ENCODE measurements around the gene TPRN. TPM values are rescaled to one million over a fixed set of nuclear protein-coding genes. Genes with fewer than 3 reads are reported as not detected.

TPRN gene
- total and polyA plus RNA-seq, 7 donors, result 3.0 to 80.5 (median 4.6) TPM

DNA sequence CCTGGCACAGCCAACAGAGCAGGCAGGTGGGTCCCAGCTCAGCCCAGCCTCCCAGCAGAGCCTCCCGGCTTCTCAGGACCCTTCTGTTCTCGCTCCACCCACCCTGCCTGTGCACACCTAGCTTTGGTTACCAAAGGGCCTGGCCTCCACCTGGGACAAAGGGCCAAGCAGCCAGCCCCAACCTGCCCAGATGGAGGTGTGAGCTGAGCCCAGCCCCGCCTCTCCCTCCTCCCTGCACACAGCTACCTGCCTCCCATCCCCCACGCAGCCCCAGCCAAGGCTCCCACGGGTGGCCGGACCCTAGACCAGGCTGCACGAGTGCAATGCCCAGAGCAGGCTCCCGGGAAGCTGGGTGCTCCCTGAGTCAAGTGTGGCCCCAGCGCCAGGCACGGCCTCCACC, 5.6 kb downstream of the TPRN start:
- Histone ChIP-seq H3K4me3 (no peak overlapping the region), H3K4me1 (peaks cover 0 to 38% (median 36%) of the 10 kb centered on the region in 4 donors), H3K9me3 (no peaks in the 10 kb centered on the region), H3K27me3 (no peaks in the 10 kb centered on the region), H3K27ac (no peak overlapping the region), H3K36me3 (peaks cover 0 to 24% (median 8%) of the 10 kb centered on the region in 4 donors)
- TF ChIP-seq, protein P1, sequence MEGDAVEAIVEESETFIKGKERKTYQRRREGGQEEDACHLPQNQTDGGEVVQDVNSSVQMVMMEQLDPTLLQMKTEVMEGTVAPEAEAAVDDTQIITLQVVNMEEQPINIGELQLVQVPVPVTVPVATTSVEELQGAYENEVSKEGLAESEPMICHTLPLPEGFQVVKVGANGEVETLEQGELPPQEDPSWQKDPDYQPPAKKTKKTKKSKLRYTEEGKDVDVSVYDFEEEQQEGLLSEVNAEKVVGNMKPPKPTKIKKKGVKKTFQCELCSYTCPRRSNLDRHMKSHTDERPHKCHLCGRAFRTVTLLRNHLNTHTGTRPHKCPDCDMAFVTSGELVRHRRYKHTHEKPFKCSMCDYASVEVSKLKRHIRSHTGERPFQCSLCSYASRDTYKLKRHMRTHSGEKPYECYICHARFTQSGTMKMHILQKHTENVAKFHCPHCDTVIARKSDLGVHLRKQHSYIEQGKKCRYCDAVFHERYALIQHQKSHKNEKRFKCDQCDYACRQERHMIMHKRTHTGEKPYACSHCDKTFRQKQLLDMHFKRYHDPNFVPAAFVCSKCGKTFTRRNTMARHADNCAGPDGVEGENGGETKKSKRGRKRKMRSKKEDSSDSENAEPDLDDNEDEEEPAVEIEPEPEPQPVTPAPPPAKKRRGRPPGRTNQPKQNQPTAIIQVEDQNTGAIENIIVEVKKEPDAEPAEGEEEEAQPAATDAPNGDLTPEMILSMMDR (IDR thresholded peaks at IDR 0.05), result no peak
- TF ChIP-seq POLR2A (IDR thresholded peaks at IDR 0.05), result no peak
- TF ChIP-seq EP300 (IDR thresholded peaks at IDR 0.05), result no peak
- no peak for TF ChIP-seq POLR2AphosphoS5 (IDR thresholded peaks at IDR 0.05)
- intact Hi-C loops (cut with DNase I), result no loop called here
- no peak for DNase-seq
- 15 to 66% methylated on average over 10 of the region's 10 CpGs for WGBS, 2 donors

DNA sequence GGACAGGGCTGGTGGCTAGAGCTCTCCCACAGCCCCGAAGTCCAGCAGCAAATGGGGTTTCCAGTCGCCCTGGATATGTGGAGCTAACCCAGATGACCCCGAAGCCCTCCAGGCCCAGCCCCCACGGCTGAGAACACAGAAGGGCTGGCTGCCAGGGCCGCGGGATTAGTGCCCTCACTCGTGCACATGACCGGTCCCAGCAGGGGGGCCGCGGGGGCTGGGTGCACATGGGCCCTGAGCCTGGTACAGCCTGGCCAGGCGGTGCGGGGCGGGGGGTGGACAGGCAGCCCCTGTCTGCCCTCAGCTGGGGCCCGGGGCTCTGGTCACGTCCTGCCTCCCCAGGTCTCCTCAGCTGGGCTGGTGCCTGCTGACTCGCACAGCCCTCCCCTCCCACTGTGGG, 6.2 kb downstream of the TPRN start:
- intact Hi-C loops (cut with DNase I), result no loop called here
- TF ChIP-seq EP300 (IDR thresholded peaks at IDR 0.05), result no peak
- TF ChIP-seq POLR2AphosphoS5 (IDR thresholded peaks at IDR 0.05), result no peak
- TF ChIP-seq, protein P1 (IDR thresholded peaks at IDR 0.05), result no peak
- TF ChIP-seq POLR2A (IDR thresholded peaks at IDR 0.05), result no peak
- H3K27ac ChIP-seq, result no peak overlapping the region
- H3K4me3 ChIP-seq, result no peak overlapping the region
- peaks cover 0 to 25% (median 9%) of the 10 kb centered on the region in 4 donors for H3K36me3 ChIP-seq
- no peak for DNase-seq
- H3K27me3 ChIP-seq, result no peaks in the 10 kb centered on the region
- 18 to 67% methylated on average over 16 of the region's 16 CpGs for WGBS, 2 donors
- H3K9me3 ChIP-seq, result no peaks in the 10 kb centered on the region
- H3K4me1 ChIP-seq, result peaks cover 0 to 38% (median 36%) of the 10 kb centered on the region in 4 donors

DNA sequence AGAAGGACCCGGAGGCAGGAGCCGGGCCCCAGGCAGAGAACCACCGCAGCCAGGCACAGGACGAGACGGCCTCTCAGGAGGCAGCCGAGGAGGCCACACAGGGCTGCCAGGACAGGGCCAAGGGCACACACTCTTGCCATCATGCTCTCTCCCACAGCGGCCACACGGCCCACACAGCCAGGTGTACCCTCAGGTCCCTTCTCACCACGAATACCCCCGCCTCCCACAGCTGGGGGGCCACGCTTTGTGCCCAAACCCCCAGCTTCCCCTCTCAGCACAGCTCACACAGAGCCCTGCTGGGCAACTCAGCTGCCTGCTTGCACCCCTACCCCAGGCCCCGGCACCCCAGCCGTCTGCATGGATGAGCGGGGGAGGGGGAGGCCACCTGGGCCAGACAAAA, 6.8 kb downstream of the TPRN start:
- Histone ChIP-seq H3K4me1 (peaks cover 0 to 38% (median 34%) of the 10 kb centered on the region in 4 donors), H3K9me3 (no peaks in the 10 kb centered on the region), H3K27ac (no peak overlapping the region), H3K27me3 (no peaks in the 10 kb centered on the region), H3K4me3 (no peak overlapping the region), H3K36me3 (peaks cover 0 to 25% (median 9%) of the 10 kb centered on the region in 4 donors)
- DNase-seq, result no peak
- TF ChIP-seq POLR2AphosphoS5 (IDR thresholded peaks at IDR 0.05), result no peak
- TF ChIP-seq, protein P1 (IDR thresholded peaks at IDR 0.05), result no peak
- no peak for TF ChIP-seq EP300 (IDR thresholded peaks at IDR 0.05)
- TF ChIP-seq POLR2A (IDR thresholded peaks at IDR 0.05), result no peak
- intact Hi-C loops (cut with DNase I), result no loop called here
- 77 to 84% methylated on average over 14 of the region's 14 CpGs for WGBS, 2 donors

DNA sequence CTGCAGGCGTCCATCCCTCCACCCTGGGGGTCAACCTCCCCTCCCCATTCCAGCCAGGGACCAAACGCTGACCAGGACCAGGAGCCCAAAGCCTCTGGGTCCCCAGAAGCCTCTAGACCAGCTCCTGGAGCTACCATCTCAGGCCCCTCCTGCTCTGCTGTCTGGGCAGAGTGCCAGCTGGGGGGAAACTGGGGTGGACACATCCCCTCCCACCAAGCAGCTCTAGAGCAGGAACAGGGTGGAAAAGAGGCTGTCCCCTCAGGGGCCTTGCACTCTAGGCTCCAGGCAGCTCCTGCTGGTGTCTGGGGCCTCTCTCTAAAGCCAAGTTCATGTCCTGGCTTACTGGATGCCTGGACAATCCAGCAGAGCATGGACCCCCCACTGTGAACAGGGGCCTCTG, 7.7 kb downstream of the TPRN start:
- Histone ChIP-seq H3K36me3 (peaks cover 0 to 25% (median 9%) of the 10 kb centered on the region in 4 donors), H3K27me3 (no peaks in the 10 kb centered on the region), H3K27ac (no peak overlapping the region), H3K9me3 (no peaks in the 10 kb centered on the region), H3K4me1 (peaks cover 0 to 33% (median 27%) of the 10 kb centered on the region in 4 donors), H3K4me3 (no peak overlapping the region)
- TF ChIP-seq, protein P1 (IDR thresholded peaks at IDR 0.05), result no peak
- no peak for TF ChIP-seq POLR2AphosphoS5 (IDR thresholded peaks at IDR 0.05)
- TF ChIP-seq EP300 (IDR thresholded peaks at IDR 0.05), result no peak
- no peak for TF ChIP-seq POLR2A (IDR thresholded peaks at IDR 0.05)
- DNase-seq, result no peak
- intact Hi-C loops (cut with DNase I), result no loop called here
- 88 to 91% methylated on average over 2 of the region's 2 CpGs for WGBS, 2 donors

DNA sequence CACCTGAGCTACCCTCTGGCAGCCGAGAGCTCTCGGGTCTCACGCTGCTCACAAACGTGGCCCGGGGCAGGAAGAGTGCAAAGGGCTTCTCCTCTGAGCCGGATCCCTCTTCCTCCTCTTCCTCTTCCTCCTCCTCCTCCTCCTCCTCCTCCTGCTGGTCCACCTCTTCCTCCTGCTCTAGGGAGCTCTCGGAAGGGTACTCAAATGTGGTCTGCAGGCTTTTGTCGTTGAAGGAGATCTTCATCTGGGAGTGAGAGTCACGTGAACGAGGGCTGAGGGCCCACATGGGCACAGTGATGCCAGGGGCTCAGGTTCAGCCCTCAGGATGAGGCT, 8.1 kb downstream of the TPRN start:
- no peak overlapping the region for H3K4me3 ChIP-seq
- peaks cover 0 to 25% (median 10%) of the 10 kb centered on the region in 4 donors for H3K36me3 ChIP-seq
- WGBS, 2 donors, result 80 to 91% methylated on average over 10 of the region's 10 CpGs
- no peak for DNase-seq
- no peak for TF ChIP-seq POLR2A (IDR thresholded peaks at IDR 0.05)
- no peak for TF ChIP-seq POLR2AphosphoS5 (IDR thresholded peaks at IDR 0.05)
- no peak for TF ChIP-seq EP300 (IDR thresholded peaks at IDR 0.05)
- TF ChIP-seq, protein P1 (IDR thresholded peaks at IDR 0.05), result no peak
- no peaks in the 10 kb centered on the region for H3K27me3 ChIP-seq
- H3K9me3 ChIP-seq, result no peaks in the 10 kb centered on the region
- no peak overlapping the region for H3K27ac ChIP-seq
- intact Hi-C loops (cut with DNase I), result no loop called here
- peaks cover 0 to 33% (median 27%) of the 10 kb centered on the region in 4 donors for H3K4me1 ChIP-seq

Data from sigmoid colon (tissue), 7 donors.